Measurements from ENCODE around the gene KLHL1.

Gene KLHL1

DNA sequence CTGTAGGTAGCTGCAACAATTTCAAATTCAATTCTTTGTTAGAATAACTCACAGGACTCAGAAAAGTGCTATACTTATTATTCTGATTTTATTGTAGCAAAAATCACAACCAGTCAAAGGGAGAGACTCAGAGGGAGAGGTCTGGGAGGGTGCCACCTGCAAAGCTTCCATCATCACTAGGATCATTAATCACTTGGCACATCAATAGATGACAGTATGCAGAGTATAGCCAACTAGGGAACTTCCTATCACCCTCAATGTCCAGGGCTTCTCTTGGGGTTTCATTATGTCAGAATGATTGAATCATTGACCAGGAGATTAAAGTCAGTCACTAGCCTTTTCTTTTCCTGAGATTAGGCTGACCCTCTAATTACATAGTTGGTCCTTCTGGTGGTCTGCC, 432.0 kb downstream of the KLHL1 start:
- no peak for DNase-seq (ENCODE audit: low spot score)

DNA sequence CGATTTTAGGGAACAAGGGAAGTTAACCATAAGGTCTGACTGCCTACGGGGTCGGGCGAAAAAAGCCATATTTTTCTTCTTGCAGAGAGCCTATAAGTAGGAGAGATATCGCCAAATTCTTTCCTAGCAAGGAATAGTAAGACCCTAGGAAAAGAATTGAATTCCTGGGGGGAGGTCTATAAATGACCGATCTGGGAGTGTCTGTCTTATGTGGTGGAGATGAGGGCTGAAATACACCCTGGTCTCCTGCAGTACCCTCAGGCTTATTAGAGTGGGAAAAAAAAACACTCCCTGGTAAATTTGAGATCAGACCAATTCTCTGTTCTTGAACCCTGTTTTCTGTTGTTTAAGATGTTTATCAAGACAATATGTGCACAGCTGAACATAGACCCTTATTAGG, 448.1 kb downstream of the KLHL1 start:
- DNase-seq (ENCODE audit: low spot score) = no peak

DNA sequence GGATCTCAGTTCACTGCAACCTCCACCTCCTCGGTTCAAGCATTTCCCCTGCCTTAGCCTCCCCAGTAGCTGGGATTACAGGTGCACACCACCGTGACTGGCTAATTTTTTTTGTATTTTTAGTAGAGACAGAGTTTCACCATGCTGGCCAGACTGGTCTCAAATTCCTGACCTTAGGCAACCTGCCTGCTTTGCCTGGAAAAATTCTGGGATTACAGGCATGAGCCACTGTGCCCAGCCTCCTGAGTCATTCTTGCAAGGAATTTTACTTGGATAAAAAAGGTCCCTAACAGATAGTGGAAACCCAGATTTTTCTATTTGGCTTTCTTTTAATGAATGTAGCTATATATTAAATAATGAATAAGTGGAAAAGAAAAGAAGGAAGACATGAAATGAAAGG, 450.6 kb downstream of the KLHL1 start:
- no peak for DNase-seq (ENCODE audit: low spot score)

DNA sequence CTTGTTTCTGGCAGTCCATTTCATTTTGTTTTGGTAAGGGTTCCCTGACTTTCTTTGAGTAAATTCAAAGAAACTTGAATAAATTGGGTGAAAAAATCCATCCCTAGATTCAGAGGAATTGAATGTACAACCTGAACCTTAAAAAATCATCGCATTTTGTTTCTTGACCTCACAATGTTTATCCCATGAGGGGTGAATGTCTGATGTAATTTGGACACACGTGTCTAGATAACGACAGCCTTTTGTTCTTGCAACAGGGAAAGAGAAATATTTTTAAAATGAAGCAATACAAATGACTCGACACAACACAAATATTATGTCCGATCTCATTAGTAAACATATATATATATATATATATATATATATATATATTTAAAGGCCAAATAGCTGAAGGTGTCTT, 453.9 kb downstream of the KLHL1 start:
- no peak for DNase-seq (ENCODE audit: low spot score)

Data from hematopoietic multipotent progenitor cell treated with erythropoietin and hydrocortisone succinate and interleukin-3 and kit ligand, for 17 days (in vitro differentiated cells).